Measurements from ENCODE around the gene GDPD5.

The GDPD5 gene

GRCh38 chr11:75480185-75481175 lies 45.3 kb downstream of the GDPD5 start:
- H3K9me3 ChIP-seq (ENCODE audit: low read length), result no peaks in the 10 kb centered on the region
- no peak overlapping the region for H3K4me3 ChIP-seq (ENCODE audit: low read length)
- peaks cover 3% of the 10 kb centered on the region for H3K27me3 ChIP-seq (ENCODE audit: insufficient read depth, low read length)

GRCh38 chr11:75479597-75480145 lies 46.1 kb downstream of the GDPD5 start:
- Histone ChIP-seq H3K36me3 (ENCODE audit: insufficient read depth, low read length) (no peaks in the 10 kb centered on the region), H3K4me1 (ENCODE audit: insufficient read depth, low read length) (peaks cover 8% of the 10 kb centered on the region), H3K9me3 (ENCODE audit: low read length) (no peaks in the 10 kb centered on the region), H3K27me3 (ENCODE audit: insufficient read depth, low read length) (peaks cover 3% of the 10 kb centered on the region), H3K4me3 (ENCODE audit: low read length) (no peak overlapping the region), H2AFZ (ENCODE audit: low read depth, low read length) (no peak overlapping the region)

More at GRCh38 chr11:75480185-75481175, 45.3 kb downstream of the GDPD5 start:
- Histone ChIP-seq H3K4me1 (ENCODE audit: insufficient read depth, low read length) (peaks cover 6% of the 10 kb centered on the region), H3K36me3 (ENCODE audit: insufficient read depth, low read length) (no peaks in the 10 kb centered on the region), H2AFZ (ENCODE audit: low read depth, low read length) (no peak overlapping the region)

GRCh38 chr11:75478783-75479596 lies 46.8 kb downstream of the GDPD5 start:
- no peaks in the 10 kb centered on the region for H3K9me3 ChIP-seq (ENCODE audit: low read length)
- H2AFZ ChIP-seq (ENCODE audit: low read depth, low read length), result no peak overlapping the region
- peaks cover 3% of the 10 kb centered on the region for H3K27me3 ChIP-seq (ENCODE audit: insufficient read depth, low read length)
- H3K4me1 ChIP-seq (ENCODE audit: insufficient read depth, low read length), result peaks cover 8% of the 10 kb centered on the region
- H3K36me3 ChIP-seq (ENCODE audit: insufficient read depth, low read length), result no peaks in the 10 kb centered on the region
- H3K4me3 ChIP-seq (ENCODE audit: low read length), result no peak overlapping the region

GRCh38 chr11:75477614-75477935 lies 48.2 kb downstream of the GDPD5 start:
- peaks cover 8% of the 10 kb centered on the region for H3K4me1 ChIP-seq (ENCODE audit: insufficient read depth, low read length)

GRCh38 chr11:75476739-75477613 lies 48.8 kb downstream of the GDPD5 start:
- Histone ChIP-seq H3K4me3 (ENCODE audit: low read length) (no peak overlapping the region), H3K36me3 (ENCODE audit: insufficient read depth, low read length) (no peaks in the 10 kb centered on the region), H3K9me3 (ENCODE audit: low read length) (no peaks in the 10 kb centered on the region), H2AFZ (ENCODE audit: low read depth, low read length) (no peak overlapping the region), H3K27me3 (ENCODE audit: insufficient read depth, low read length) (peaks cover 4% of the 10 kb centered on the region), H3K4me1 (ENCODE audit: insufficient read depth, low read length) (peaks cover 8% of the 10 kb centered on the region)

More at GRCh38 chr11:75477614-75477935, 48.2 kb downstream of the GDPD5 start:
- H3K36me3 ChIP-seq (ENCODE audit: insufficient read depth, low read length), result no peaks in the 10 kb centered on the region
- H2AFZ ChIP-seq (ENCODE audit: low read depth, low read length), result no peak overlapping the region
- peaks cover 5% of the 10 kb centered on the region for H3K27me3 ChIP-seq (ENCODE audit: insufficient read depth, low read length)
- H3K9me3 ChIP-seq (ENCODE audit: low read length), result no peaks in the 10 kb centered on the region
- H3K4me3 ChIP-seq (ENCODE audit: low read length), result no peak overlapping the region

- Histone ChIP-seq H3K4me1 (ENCODE audit: insufficient read depth, low read length) (peaks cover 8% of the 10 kb centered on the region), H3K9me3 (ENCODE audit: low read length) (no peaks in the 10 kb centered on the region), H3K27me3 (ENCODE audit: insufficient read depth, low read length) (peaks cover 4% of the 10 kb centered on the region), H3K36me3 (ENCODE audit: insufficient read depth, low read length) (no peaks in the 10 kb centered on the region), H3K4me3 (ENCODE audit: low read length) (no peak overlapping the region), H2AFZ (ENCODE audit: low read depth, low read length) (no peak overlapping the region)
Observed at GRCh38 chr11:75475767-75476650, 49.7 kb downstream of the GDPD5 start.

- Histone ChIP-seq H3K4me1 (ENCODE audit: insufficient read depth, low read length) (peaks cover 8% of the 10 kb centered on the region), H3K36me3 (ENCODE audit: insufficient read depth, low read length) (no peaks in the 10 kb centered on the region), H2AFZ (ENCODE audit: low read depth, low read length) (no peak overlapping the region), H3K9me3 (ENCODE audit: low read length) (no peaks in the 10 kb centered on the region), H3K27me3 (ENCODE audit: insufficient read depth, low read length) (peaks cover 4% of the 10 kb centered on the region), H3K4me3 (ENCODE audit: low read length) (no peak overlapping the region)
Observed at GRCh38 chr11:75474878-75475766, 50.6 kb downstream of the GDPD5 start.

GRCh38 chr11:75474240-75474639 lies 51.5 kb downstream of the GDPD5 start:
- Histone ChIP-seq H3K9me3 (ENCODE audit: low read length) (no peaks in the 10 kb centered on the region), H2AFZ (ENCODE audit: low read depth, low read length) (no peak overlapping the region), H3K4me3 (ENCODE audit: low read length) (no peak overlapping the region), H3K27me3 (ENCODE audit: insufficient read depth, low read length) (peaks cover 4% of the 10 kb centered on the region), H3K36me3 (ENCODE audit: insufficient read depth, low read length) (no peaks in the 10 kb centered on the region), H3K4me1 (ENCODE audit: insufficient read depth, low read length) (peaks cover 8% of the 10 kb centered on the region)

GRCh38 chr11:75473684-75474083 lies 52.1 kb downstream of the GDPD5 start:
- no peak overlapping the region for H3K4me3 ChIP-seq (ENCODE audit: low read length)
- H2AFZ ChIP-seq (ENCODE audit: low read depth, low read length), result no peak overlapping the region
- H3K36me3 ChIP-seq (ENCODE audit: insufficient read depth, low read length), result no peaks in the 10 kb centered on the region
- peaks cover 4% of the 10 kb centered on the region for H3K27me3 ChIP-seq (ENCODE audit: insufficient read depth, low read length)
- H3K4me1 ChIP-seq (ENCODE audit: insufficient read depth, low read length), result peaks cover 8% of the 10 kb centered on the region
- H3K9me3 ChIP-seq (ENCODE audit: low read length), result no peaks in the 10 kb centered on the region

GRCh38 chr11:75472081-75472732 lies 53.5 kb downstream of the GDPD5 start:
- H3K27me3 ChIP-seq (ENCODE audit: insufficient read depth, low read length), result peaks cover 4% of the 10 kb centered on the region
- H3K9me3 ChIP-seq (ENCODE audit: low read length), result no peaks in the 10 kb centered on the region
- H3K36me3 ChIP-seq (ENCODE audit: insufficient read depth, low read length), result no peaks in the 10 kb centered on the region
- no peak overlapping the region for H3K4me3 ChIP-seq (ENCODE audit: low read length)
- H3K4me1 ChIP-seq (ENCODE audit: insufficient read depth, low read length), result peaks cover 8% of the 10 kb centered on the region
- no peak overlapping the region for H2AFZ ChIP-seq (ENCODE audit: low read depth, low read length)

Data from neuron (in vitro differentiated cells).